ENCODE measurements around the gene SLC22A25. TPM values are rescaled to one million over a fixed set of nuclear protein-coding genes. Genes with fewer than 3 reads are reported as not detected.

Gene SLC22A25
- total and polyA plus RNA-seq, 2 of the 13 experiments (the other 11 are each of a cell fraction or from before 2014, with no cell fraction given): 0.18 to 0.42 TPM

- TF ChIP-seq HINFP (CRISPR knock-in tag; IDR thresholded peaks at IDR 0.05; ENCODE audit: low read depth) (no peak), ZNF318 (CRISPR knock-in tag; IDR thresholded peaks at IDR 0.05) (no peak), FOXK1 (CRISPR knock-in tag; IDR thresholded peaks at IDR 0.05; ENCODE audit: borderline replicate concordance, low read depth) (peak; percentile 94), KAT8 (CRISPR knock-in tag; IDR thresholded peaks at IDR 0.05) (peak; percentile 83), ZNF501 (CRISPR knock-in tag; IDR thresholded peaks at IDR 0.05) (no peak), ZSCAN25 (CRISPR knock-in tag; IDR thresholded peaks at IDR 0.05) (no peak), ZFP62 (CRISPR knock-in tag; IDR thresholded peaks at IDR 0.05) (no peak), CHD4 (IDR thresholded peaks at IDR 0.05; ENCODE audit: borderline replicate concordance, low read length) (peak; percentile 59; the same call in 1 of the 2 replicates), BCL6 (CRISPR knock-in tag; IDR thresholded peaks at IDR 0.05) (peak; percentile 99), ZNF567 (CRISPR knock-in tag; IDR thresholded peaks at IDR 0.05; ENCODE audit: borderline replicate concordance) (no peak), ZBTB3 (CRISPR knock-in tag; IDR thresholded peaks at IDR 0.05; ENCODE audit: borderline replicate concordance, low read depth) (no peak)
- TF ChIP-seq, protein P1, sequence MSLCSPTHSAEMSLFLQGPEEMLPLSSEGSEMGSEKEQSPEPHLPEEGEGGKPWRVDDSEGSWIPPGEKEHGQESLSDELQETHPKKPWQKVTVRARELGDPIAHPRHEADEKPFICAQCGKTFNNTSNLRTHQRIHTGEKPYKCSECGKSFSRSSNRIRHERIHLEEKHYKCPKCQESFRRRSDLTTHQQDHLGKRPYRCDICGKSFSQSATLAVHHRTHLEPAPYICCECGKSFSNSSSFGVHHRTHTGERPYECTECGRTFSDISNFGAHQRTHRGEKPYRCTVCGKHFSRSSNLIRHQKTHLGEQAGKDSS (CRISPR knock-in tag; IDR thresholded peaks at IDR 0.05; ENCODE audit: borderline replicate concordance, low read depth): no peak
- TF ChIP-seq, protein P2, sequence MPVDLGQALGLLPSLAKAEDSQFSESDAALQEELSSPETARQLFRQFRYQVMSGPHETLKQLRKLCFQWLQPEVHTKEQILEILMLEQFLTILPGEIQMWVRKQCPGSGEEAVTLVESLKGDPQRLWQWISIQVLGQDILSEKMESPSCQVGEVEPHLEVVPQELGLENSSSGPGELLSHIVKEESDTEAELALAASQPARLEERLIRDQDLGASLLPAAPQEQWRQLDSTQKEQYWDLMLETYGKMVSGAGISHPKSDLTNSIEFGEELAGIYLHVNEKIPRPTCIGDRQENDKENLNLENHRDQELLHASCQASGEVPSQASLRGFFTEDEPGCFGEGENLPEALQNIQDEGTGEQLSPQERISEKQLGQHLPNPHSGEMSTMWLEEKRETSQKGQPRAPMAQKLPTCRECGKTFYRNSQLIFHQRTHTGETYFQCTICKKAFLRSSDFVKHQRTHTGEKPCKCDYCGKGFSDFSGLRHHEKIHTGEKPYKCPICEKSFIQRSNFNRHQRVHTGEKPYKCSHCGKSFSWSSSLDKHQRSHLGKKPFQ (CRISPR knock-in tag; IDR thresholded peaks at IDR 0.05; ENCODE audit: insufficient replicate concordance): no peak
- TF ChIP-seq, protein P3, sequence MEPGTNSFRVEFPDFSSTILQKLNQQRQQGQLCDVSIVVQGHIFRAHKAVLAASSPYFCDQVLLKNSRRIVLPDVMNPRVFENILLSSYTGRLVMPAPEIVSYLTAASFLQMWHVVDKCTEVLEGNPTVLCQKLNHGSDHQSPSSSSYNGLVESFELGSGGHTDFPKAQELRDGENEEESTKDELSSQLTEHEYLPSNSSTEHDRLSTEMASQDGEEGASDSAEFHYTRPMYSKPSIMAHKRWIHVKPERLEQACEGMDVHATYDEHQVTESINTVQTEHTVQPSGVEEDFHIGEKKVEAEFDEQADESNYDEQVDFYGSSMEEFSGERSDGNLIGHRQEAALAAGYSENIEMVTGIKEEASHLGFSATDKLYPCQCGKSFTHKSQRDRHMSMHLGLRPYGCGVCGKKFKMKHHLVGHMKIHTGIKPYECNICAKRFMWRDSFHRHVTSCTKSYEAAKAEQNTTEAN (CRISPR knock-in tag; conservative IDR thresholded peaks at IDR 0.05): peak; percentile 81
These were observed 7.0 kb upstream of the SLC22A25 start (continued) for GRCh38 chr11:63250162-63251050.

All from HepG2 (cell line).